ENCODE measurements around the gene PPP1R11. TPM values are rescaled to one million over a fixed set of nuclear protein-coding genes. Genes with fewer than 3 reads are reported as not detected.

The PPP1R11 gene
- total RNA-seq, 1 experiment from 2014 or later, result 49.5 TPM

DNA sequence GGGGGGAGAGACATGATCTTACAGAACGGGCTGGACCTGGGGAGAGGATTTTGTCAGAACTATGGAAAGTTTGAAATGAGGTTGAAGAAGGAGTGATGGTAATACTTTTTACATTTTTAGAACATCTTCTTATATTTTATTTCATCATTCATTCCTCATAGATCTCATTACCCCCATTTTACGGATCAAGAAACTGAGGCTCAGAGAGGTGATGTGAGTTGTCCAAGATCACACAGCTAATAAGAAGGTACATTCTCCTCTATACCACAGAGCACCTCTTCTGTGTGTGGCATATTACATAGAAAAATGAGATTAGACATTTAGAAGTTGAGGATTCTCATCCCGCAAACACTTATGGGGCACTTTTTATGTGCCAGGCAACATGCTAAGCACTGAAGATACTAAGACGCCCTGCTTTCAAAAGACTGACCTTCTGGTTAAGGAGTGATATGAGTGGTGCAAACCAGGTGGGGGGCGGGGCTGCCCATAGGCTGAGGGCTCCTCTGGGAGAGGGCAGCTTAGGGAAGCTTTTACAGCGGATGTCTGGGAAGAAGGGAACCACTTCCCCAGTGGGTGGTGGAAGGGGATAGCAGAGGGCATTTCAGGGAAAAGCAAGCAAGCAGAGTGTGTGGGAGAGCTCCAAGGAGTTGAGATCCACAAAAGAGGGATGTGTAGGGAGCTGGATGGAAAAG, 26.0 kb downstream of the PPP1R11 start:
- no peak overlapping the region for H3K4me2 ChIP-seq (ENCODE audit: low read length)
- intact Hi-C loops (cut with micrococcal nuclease), result no loop called here
- no peaks in the 10 kb centered on the region for H3F3A ChIP-seq (ENCODE audit: low read length, unreplicated experiment)
- ATAC-seq (no peak), DNase-seq (no peak)
- H3K36me3 ChIP-seq (ENCODE audit: low read depth, low read length), result no peaks in the 10 kb centered on the region
- no peak overlapping the region for H3K4me3 ChIP-seq (ENCODE audit: low read length)
- H3K9ac ChIP-seq (ENCODE audit: low read length), result no peak overlapping the region
- no peaks in the 10 kb centered on the region for H3K9me2 ChIP-seq (replicated peaks; ENCODE audit: low read length)
- H3K27me3 ChIP-seq (ENCODE audit: low read length), result no peaks in the 10 kb centered on the region
- no peaks in the 10 kb centered on the region for H3K79me2 ChIP-seq (ENCODE audit: low read length)
- no peaks in the 10 kb centered on the region for H4K20me1 ChIP-seq (ENCODE audit: low read length)
- ChIA-PET POLR2A (ENCODE audit: unreplicated experiment) (no interaction called here), CTCF (no interaction called here)
- no peaks in the 10 kb centered on the region for H3K9me3 ChIP-seq (ENCODE audit: low read length)
- peaks cover 22% of the 10 kb centered on the region for H3K4me1 ChIP-seq (ENCODE audit: insufficient read depth, low read length)
- no peak overlapping the region for H3K27ac ChIP-seq (ENCODE audit: low read length)
- no TSS peak for BruUV-seq (replicated peaks)
- H2AFZ ChIP-seq (ENCODE audit: low read length), result no peak overlapping the region
- TF ChIP-seq EZH2 (IDR thresholded peaks at IDR 0.05; ENCODE audit: low read length, unreplicated experiment) (no peak), EZH2phosphoT487 (IDR thresholded peaks at IDR 0.05; ENCODE audit: borderline replicate concordance, low read length) (no peak)
- TF ChIP-seq, protein P1, sequence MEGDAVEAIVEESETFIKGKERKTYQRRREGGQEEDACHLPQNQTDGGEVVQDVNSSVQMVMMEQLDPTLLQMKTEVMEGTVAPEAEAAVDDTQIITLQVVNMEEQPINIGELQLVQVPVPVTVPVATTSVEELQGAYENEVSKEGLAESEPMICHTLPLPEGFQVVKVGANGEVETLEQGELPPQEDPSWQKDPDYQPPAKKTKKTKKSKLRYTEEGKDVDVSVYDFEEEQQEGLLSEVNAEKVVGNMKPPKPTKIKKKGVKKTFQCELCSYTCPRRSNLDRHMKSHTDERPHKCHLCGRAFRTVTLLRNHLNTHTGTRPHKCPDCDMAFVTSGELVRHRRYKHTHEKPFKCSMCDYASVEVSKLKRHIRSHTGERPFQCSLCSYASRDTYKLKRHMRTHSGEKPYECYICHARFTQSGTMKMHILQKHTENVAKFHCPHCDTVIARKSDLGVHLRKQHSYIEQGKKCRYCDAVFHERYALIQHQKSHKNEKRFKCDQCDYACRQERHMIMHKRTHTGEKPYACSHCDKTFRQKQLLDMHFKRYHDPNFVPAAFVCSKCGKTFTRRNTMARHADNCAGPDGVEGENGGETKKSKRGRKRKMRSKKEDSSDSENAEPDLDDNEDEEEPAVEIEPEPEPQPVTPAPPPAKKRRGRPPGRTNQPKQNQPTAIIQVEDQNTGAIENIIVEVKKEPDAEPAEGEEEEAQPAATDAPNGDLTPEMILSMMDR (conservative IDR thresholded peaks at IDR 0.05; ENCODE audit: low read depth, low read length), result no peak

DNA sequence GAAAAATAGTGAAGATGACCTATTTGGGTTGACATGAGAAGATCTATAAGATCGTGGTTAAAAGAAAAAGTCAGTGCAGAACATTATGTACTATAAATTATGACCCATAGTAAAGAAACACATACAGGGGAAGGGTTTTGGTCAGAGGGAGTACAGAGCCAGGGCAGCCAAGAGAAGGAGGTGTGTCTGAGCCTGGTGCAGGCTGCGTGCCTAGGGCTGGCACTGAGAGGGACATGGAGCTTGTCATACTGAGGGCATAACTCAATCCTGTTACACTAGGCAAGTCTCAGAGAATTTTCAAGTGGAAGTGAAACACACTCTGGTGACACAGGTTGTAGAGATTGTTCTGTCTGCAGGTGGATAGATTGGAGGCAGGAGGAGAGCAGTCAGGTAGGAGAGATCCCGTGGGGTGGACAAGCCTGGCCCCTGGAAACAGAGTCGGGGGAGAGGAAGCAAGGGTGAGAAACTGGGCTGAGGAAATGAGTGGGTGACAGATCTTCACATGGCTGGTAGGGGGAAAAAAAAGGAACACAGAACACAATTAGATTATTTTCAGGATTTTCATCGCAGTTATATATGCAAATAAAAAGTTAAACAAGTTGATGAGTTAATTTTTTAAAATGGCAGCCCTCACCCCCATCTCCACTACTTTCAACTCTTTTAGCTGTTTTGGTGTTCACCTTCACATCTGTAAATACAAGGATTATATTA, 27.1 kb downstream of the PPP1R11 start:
- Histone ChIP-seq H3F3A (ENCODE audit: low read length, unreplicated experiment) (no peaks in the 10 kb centered on the region), H3K9ac (ENCODE audit: low read length) (no peak overlapping the region), H4K20me1 (ENCODE audit: low read length) (no peaks in the 10 kb centered on the region), H3K9me2 (replicated peaks; ENCODE audit: low read length) (no peaks in the 10 kb centered on the region), H3K27me3 (ENCODE audit: low read length) (no peaks in the 10 kb centered on the region), H3K27ac (ENCODE audit: low read length) (no peak overlapping the region), H3K4me1 (ENCODE audit: insufficient read depth, low read length) (peaks cover 22% of the 10 kb centered on the region), H3K36me3 (ENCODE audit: low read depth, low read length) (no peaks in the 10 kb centered on the region), H3K4me3 (ENCODE audit: low read length) (no peak overlapping the region), H3K4me2 (ENCODE audit: low read length) (no peak overlapping the region), H3K9me3 (ENCODE audit: low read length) (no peaks in the 10 kb centered on the region), H2AFZ (ENCODE audit: low read length) (no peak overlapping the region), H3K79me2 (ENCODE audit: low read length) (no peaks in the 10 kb centered on the region)
- DNase-seq, result no peak
- POLR2A ChIA-PET (ENCODE audit: unreplicated experiment), result interaction anchor here (0.8 to 0.9 kb wide), 2 partner anchors 33 to 177 kb away, joined by 3 to 4 read pairs; partner anchors contain the start of gene POLR1H
- intact Hi-C loops (cut with micrococcal nuclease), result no loop called here
- no peak for ATAC-seq
- BruUV-seq (replicated peaks), result no TSS peak
- TF ChIP-seq EZH2phosphoT487 (IDR thresholded peaks at IDR 0.05; ENCODE audit: borderline replicate concordance, low read length), result no peak
- TF ChIP-seq, protein P1 (conservative IDR thresholded peaks at IDR 0.05; ENCODE audit: low read depth, low read length), result no peak
- no peak for TF ChIP-seq EZH2 (IDR thresholded peaks at IDR 0.05; ENCODE audit: low read length, unreplicated experiment)
- CTCF ChIA-PET, result no interaction called here

DNA sequence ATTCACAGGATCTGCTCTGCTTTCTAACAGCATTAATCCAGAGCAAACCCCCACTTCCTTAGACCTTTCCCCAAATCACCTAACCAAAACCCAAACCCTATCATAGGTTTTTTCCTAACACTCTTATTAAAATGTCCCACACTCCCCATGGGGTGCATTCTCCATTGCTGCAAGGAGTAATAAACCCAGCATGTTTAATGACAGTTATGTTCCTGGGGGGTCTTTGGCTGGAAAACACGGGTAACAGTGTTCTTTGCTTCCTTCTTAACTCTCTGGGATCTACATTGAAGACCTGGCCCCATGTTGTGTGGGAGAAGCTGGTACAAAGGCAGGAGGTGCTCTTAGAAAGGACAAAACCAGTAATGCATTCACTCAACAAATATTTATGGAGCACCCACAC, 29.8 kb downstream of the PPP1R11 start:
- Histone ChIP-seq H3F3A (ENCODE audit: low read length, unreplicated experiment) (no peaks in the 10 kb centered on the region), H3K27ac (ENCODE audit: low read length) (no peak overlapping the region), H3K9me2 (replicated peaks; ENCODE audit: low read length) (no peaks in the 10 kb centered on the region), H3K9ac (ENCODE audit: low read length) (no peak overlapping the region), H3K36me3 (ENCODE audit: low read depth, low read length) (no peaks in the 10 kb centered on the region), H3K4me2 (ENCODE audit: low read length) (no peak overlapping the region), H3K4me1 (ENCODE audit: insufficient read depth, low read length) (peaks cover 33% of the 10 kb centered on the region), H2AFZ (ENCODE audit: low read length) (no peak overlapping the region), H3K4me3 (ENCODE audit: low read length) (no peak overlapping the region), H3K27me3 (ENCODE audit: low read length) (no peaks in the 10 kb centered on the region), H3K9me3 (ENCODE audit: low read length) (no peaks in the 10 kb centered on the region), H3K79me2 (ENCODE audit: low read length) (no peaks in the 10 kb centered on the region), H4K20me1 (ENCODE audit: low read length) (no peaks in the 10 kb centered on the region)
- ATAC-seq, result no peak
- intact Hi-C loops (cut with micrococcal nuclease), result no loop called here
- TF ChIP-seq, protein P1 (conservative IDR thresholded peaks at IDR 0.05; ENCODE audit: low read depth, low read length), result no peak
- no peak for TF ChIP-seq EZH2phosphoT487 (IDR thresholded peaks at IDR 0.05; ENCODE audit: borderline replicate concordance, low read length)
- ChIA-PET CTCF (no interaction called here), POLR2A (ENCODE audit: unreplicated experiment) (no interaction called here)
- no peak for DNase-seq
- no TSS peak for BruUV-seq (replicated peaks)

Data from PC-3 (cell line).